Brain pericyte (primary cell): Measurements from ENCODE around the gene WDR55.
"Not testable (repeated sequence)": the region's sequence is repeated elsewhere in the genome, so short reads cannot be mapped to it uniquely, and the experiment has no call there.

ENCODE experiments used
- DNase-seq: peaks from one replicate; pipeline ENCODE4 v3.0.0-alpha.2; 2012; ENCODE audit warnings: low read depth, low spot score

Gene WDR55

GRCh38 chr5:140664359-140665119 lies at the start of gene WDR55:
Gene WDR55, plus strand, starts transcription at chr5:140664904. Its CDS starts 9 bp downstream, at chr5:140664913.
- DNase-seq = peak; percentile 58

- no peak for DNase-seq
Measured at GRCh38 chr5:140622301-140622700, 42.4 kb upstream of the WDR55 start.

- DNase-seq = not testable (repeated sequence)
Measured at GRCh38 chr5:140623061-140623460, 41.6 kb upstream of the WDR55 start.

- DNase-seq = not testable (repeated sequence)
Measured at GRCh38 chr5:140624886-140625285, 39.8 kb upstream of the WDR55 start.

GRCh38 chr5:140627972-140628371 lies 36.7 kb upstream of the WDR55 start:
- DNase-seq = no peak

- DNase-seq = no peak
Measured at GRCh38 chr5:140628711-140629110, 36.0 kb upstream of the WDR55 start.

- no peak for DNase-seq
Measured at GRCh38 chr5:140630292-140631035, 34.2 kb upstream of the WDR55 start.

- no peak for DNase-seq
Measured at GRCh38 chr5:140631036-140631417, 33.7 kb upstream of the WDR55 start.

- no peak for DNase-seq
Measured at GRCh38 chr5:140631831-140632365, 32.8 kb upstream of the WDR55 start.

GRCh38 chr5:140632366-140633020 lies 32.2 kb upstream of the WDR55 start:
- DNase-seq = no peak

- no peak for DNase-seq
Measured at GRCh38 chr5:140633021-140633471, 31.7 kb upstream of the WDR55 start, which contains the start of gene CD14. Gene CD14, minus strand, starts transcription at chr5:140633175. Its CDS starts 104 bp downstream, at chr5:140633071.

- DNase-seq = no peak
Measured at GRCh38 chr5:140633501-140633900, 31.2 kb upstream of the WDR55 start.

- no peak for DNase-seq
Measured at GRCh38 chr5:140634103-140634502, 30.6 kb upstream of the WDR55 start.

GRCh38 chr5:140635291-140636257 lies 29.1 kb upstream of the WDR55 start:
- DNase-seq = no peak

- no peak for DNase-seq
Measured at GRCh38 chr5:140637371-140638100, 27.2 kb upstream of the WDR55 start.

- DNase-seq = not testable (repeated sequence)
Measured at GRCh38 chr5:140638898-140639147, 25.9 kb upstream of the WDR55 start.

GRCh38 chr5:140639148-140639981 lies 25.3 kb upstream of the WDR55 start, which contains the start of gene TMCO6:
Gene TMCO6, plus strand, starts transcription at chr5:140639451. Its CDS starts 77 bp downstream, at chr5:140639528.
- DNase-seq = peak; percentile 81

GRCh38 chr5:140641716-140642115 lies 23.0 kb upstream of the WDR55 start:
- DNase-seq = no peak

- DNase-seq = no peak
Measured at GRCh38 chr5:140642718-140643117, 22.0 kb upstream of the WDR55 start.
